HepG2 (cell line): ENCODE data around the gene NEFH. TPM values are rescaled to one million over a fixed set of nuclear protein-coding genes. Genes with fewer than 3 reads are reported as not detected.

Source experiments
- ATF7-NPFF ChIP-seq: sonication (generic); formaldehyde crosslinking; IDR thresholded peaks from 2 replicates; pipeline ENCODE4 v1.8.1; 2023; ENCODE audit warnings: mild to moderate bottlenecking, low read depth, missing genetic modification reagents, moderate library complexity
- CREB1 ChIP-seq, 2 experiments: fragments of 450-650 bp in 1 of 2; IDR thresholded peaks; 2 replicates each; pipeline ENCODE4 v1.6.1; 2016 to 2017; ENCODE audit warnings: control low read depth in 1 of 2, mild to moderate bottlenecking in 1 of 2, missing compliant biosample characterization in 1 of 2, missing genetic modification characterization in 1 of 2
- ELF1 ChIP-seq: sonication (generic); formaldehyde crosslinking; IDR thresholded peaks from 2 replicates; pipeline ENCODE4 v1.4.0; 2020; ENCODE audit warnings: missing genetic modification reagents
- GABPB1 ChIP-seq: IDR thresholded peaks from 2 replicates; pipeline ENCODE4 v1.6.1; 2016; ENCODE audit warnings: mild to moderate bottlenecking, missing genetic modification reagents, moderate library complexity, missing compliant biosample characterization
- HNRNPLL ChIP-seq: fragments of 200-400 bp; formaldehyde crosslinking; IDR thresholded peaks from 2 replicates; pipeline ENCODE4 v1.6.1; 2017; ENCODE audit warnings: mild to moderate bottlenecking, low read depth, low read length; ENCODE audit not compliant: poor library complexity, severe bottlenecking
- HOXA5 ChIP-seq: sonication (generic); formaldehyde crosslinking; IDR thresholded peaks from 2 replicates; pipeline ENCODE4 v1.4.0; 2020; ENCODE audit warnings: missing genetic modification reagents
- KLF12 ChIP-seq: sonication (generic); formaldehyde crosslinking; IDR thresholded peaks from 2 replicates; pipeline ENCODE4 v1.4.0; 2020; ENCODE audit warnings: missing genetic modification reagents, borderline replicate concordance
- MIER3 ChIP-seq: IDR thresholded peaks from 2 replicates; pipeline ENCODE4 v1.6.1; 2016; ENCODE audit warnings: missing compliant biosample characterization, borderline replicate concordance
- PRDM10 ChIP-seq: sonication (generic); formaldehyde crosslinking; IDR thresholded peaks from 2 replicates; pipeline ENCODE4 v1.4.0; 2020; ENCODE audit warnings: low read depth, missing genetic modification reagents
- RAD21 ChIP-seq: fragments of 450-650 bp; formaldehyde crosslinking; IDR thresholded peaks from 2 replicates; pipeline ENCODE4 v1.5.0; 2020; ENCODE audit warnings: mild to moderate bottlenecking
- RBM39 ChIP-seq: fragments of 200-400 bp; formaldehyde crosslinking; IDR thresholded peaks from one replicate; pipeline ENCODE4 v1.6.1; 2018; ENCODE audit warnings: antibody characterized with exemption, mild to moderate bottlenecking, low read depth, low read length; ENCODE audit not compliant: poor library complexity, severe bottlenecking
- SAP130 ChIP-seq: IDR thresholded peaks from 2 replicates; pipeline ENCODE4 v1.6.1; 2016; ENCODE audit warnings: low read depth
- TEAD3 ChIP-seq: optimal IDR thresholded peaks from 2 replicates; pipeline ENCODE3; 2016; ENCODE audit warnings: borderline replicate concordance
- YY1 ChIP-seq: IDR thresholded peaks from 2 replicates; pipeline ENCODE4 v1.6.1; 2011; ENCODE audit warnings: low read length, low read depth, moderate library complexity, mild to moderate bottlenecking; ENCODE audit not compliant: insufficient read depth, insufficient replicate concordance
- ZGPAT ChIP-seq: IDR thresholded peaks from 2 replicates; pipeline ENCODE4 v1.6.1; 2016; ENCODE audit warnings: mild to moderate bottlenecking
- ZNF232 ChIP-seq: sonication (generic); formaldehyde crosslinking; IDR thresholded peaks from 2 replicates; pipeline ENCODE4 v1.4.0; 2020; ENCODE audit warnings: missing genetic modification reagents, borderline replicate concordance
- ZNF607 ChIP-seq: sonication (generic); formaldehyde crosslinking; IDR thresholded peaks from 2 replicates; pipeline ENCODE4 v1.5.1; 2020; ENCODE audit warnings: missing genetic modification reagents, mild to moderate bottlenecking, borderline replicate concordance
- ZNF772 ChIP-seq: sonication (generic); formaldehyde crosslinking; IDR thresholded peaks from 2 replicates; pipeline ENCODE4 v1.5.0; 2020; ENCODE audit warnings: mild to moderate bottlenecking, missing genetic modification reagents
- ZNF883 ChIP-seq: sonication (generic); formaldehyde crosslinking; IDR thresholded peaks from 2 replicates; pipeline ENCODE4 v1.5.1; 2020; ENCODE audit warnings: mild to moderate bottlenecking, missing genetic modification reagents; ENCODE audit errors: not compliant biosample characterization
- polyA plus RNA-seq, 8 experiments: library from polyadenylated mRNA; depleted of rRNA in 3 of 8; stranded (reverse) in 7 of 8; unstranded in 1 of 8; fragments of >200 nt; fragmentation: Illumina TruSeq in 4 of 8; extraction: Trizol in 4 of 8; gene quantifications; 2 replicates each; pipeline versions ENCODE4 v1.2.1 to v1.2.3, GENCODE V29; 2011 to 2016; ENCODE audit warnings: low read depth in 4 of 8, missing spikeins in 1 of 8, mixed read lengths in 1 of 8; ENCODE audit not compliant: insufficient read depth in 1 of 8
- total RNA-seq, 5 experiments: library from RNA; depleted of rRNA; stranded (reverse); fragments of >200 nt; fragmentation: Illumina TruSeq; extraction: Trizol; gene quantifications; 2 replicates each; pipeline ENCODE4 v1.2.3, GENCODE V29; 2016; ENCODE audit warnings: low read depth in 1 of 5
- TF ChIP-seq, protein P1 (sequence below): sonication (generic); formaldehyde crosslinking; IDR thresholded peaks from 2 replicates; pipeline ENCODE4 v1.4.0; 2020; ENCODE audit warnings: missing genetic modification reagents

Gene NEFH
- total and polyA plus RNA-seq, 2 of the 13 experiments (the other 11 are each of a cell fraction or from before 2014, with no cell fraction given), result not detected

GRCh38 chr22:29470159-29470855 lies 9.7 kb upstream of the NEFH start (continued):
- 0 out of 2 replicates have a peak, but pooled peaks have one; percentile 45 for TF ChIP-seq PRDM10 (CRISPR knock-in tag)
- TF ChIP-seq GABPB1, result peak; percentile 66; the same call in 1 of the 2 replicates
- TF ChIP-seq YY1, result peak; percentile 8
- TF ChIP-seq RAD21 (CRISPR knock-in tag), result peak; percentile 69
- TF ChIP-seq TEAD3, result peak; percentile 8
- 0 out of 2 replicates have a peak, but pooled peaks have one; percentile 40 for TF ChIP-seq MIER3
- no peak for TF ChIP-seq ZNF883
- TF ChIP-seq ZNF607 (CRISPR knock-in tag), result 0 out of 2 replicates have a peak, but pooled peaks have one; percentile 10
- peak; percentile 65; the same call in 1 of the 2 replicates for TF ChIP-seq KLF12
- TF ChIP-seq, protein P1, sequence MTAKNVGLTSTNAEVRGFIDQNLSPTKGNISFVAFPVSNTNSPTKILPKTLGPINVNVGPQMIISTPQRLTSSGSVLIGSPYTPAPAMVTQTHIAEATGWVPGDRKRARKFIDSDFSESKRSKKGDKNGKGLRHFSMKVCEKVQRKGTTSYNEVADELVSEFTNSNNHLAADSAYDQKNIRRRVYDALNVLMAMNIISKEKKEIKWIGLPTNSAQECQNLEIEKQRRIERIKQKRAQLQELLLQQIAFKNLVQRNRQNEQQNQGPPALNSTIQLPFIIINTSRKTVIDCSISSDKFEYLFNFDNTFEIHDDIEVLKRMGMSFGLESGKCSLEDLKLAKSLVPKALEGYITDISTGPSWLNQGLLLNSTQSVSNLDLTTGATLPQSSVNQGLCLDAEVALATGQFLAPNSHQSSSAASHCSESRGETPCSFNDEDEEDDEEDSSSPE, result peak; percentile 47; the same call in 1 of the 2 replicates
- TF ChIP-seq SAP130 (CRISPR knock-in tag), result peak; percentile 36; the same call in 1 of the 2 replicates
- TF ChIP-seq ZGPAT (CRISPR knock-in tag), result 0 out of 2 replicates have a peak, but pooled peaks have one; percentile 19
- 0 out of 2 replicates have a peak, but pooled peaks have one; percentile 27 for TF ChIP-seq HOXA5
- TF ChIP-seq CREB1 (IDR thresholded peaks at IDR 0.05), result peak; percentile 71; the same call in 1 of the 2 replicates
- peak; percentile 80 for TF ChIP-seq CREB1 (CRISPR knock-in tag; IDR thresholded peaks at IDR 0.05)
- peak; percentile 51; the same call in 1 of the 2 replicates for TF ChIP-seq ELF1 (CRISPR knock-in tag)
- no peak for TF ChIP-seq ATF7-NPFF
- TF ChIP-seq RBM39, result peak; percentile 53
- TF ChIP-seq ZNF772, result no peak
- peak; percentile 38 for TF ChIP-seq HNRNPLL
- TF ChIP-seq ZNF232, result no peak
